GM18505 (cell line): ENCODE measurements around the gene ITPRIPL1.

Experiments
- ATAC-seq: cut with Tn5 transposase; IDR thresholded peaks from one replicate; pipeline ENCODE4 v1.9.1; 2021; ENCODE audit not compliant: unreplicated experiment
- POLR2A ChIP-seq: IDR thresholded peaks from 4 replicates; pipeline ENCODE4 v1.6.1; 2011; ENCODE audit warnings: borderline replicate concordance; ENCODE audit not compliant: insufficient read depth, insufficient read length; ENCODE audit errors: extremely low read depth

The ITPRIPL1 gene

DNA sequence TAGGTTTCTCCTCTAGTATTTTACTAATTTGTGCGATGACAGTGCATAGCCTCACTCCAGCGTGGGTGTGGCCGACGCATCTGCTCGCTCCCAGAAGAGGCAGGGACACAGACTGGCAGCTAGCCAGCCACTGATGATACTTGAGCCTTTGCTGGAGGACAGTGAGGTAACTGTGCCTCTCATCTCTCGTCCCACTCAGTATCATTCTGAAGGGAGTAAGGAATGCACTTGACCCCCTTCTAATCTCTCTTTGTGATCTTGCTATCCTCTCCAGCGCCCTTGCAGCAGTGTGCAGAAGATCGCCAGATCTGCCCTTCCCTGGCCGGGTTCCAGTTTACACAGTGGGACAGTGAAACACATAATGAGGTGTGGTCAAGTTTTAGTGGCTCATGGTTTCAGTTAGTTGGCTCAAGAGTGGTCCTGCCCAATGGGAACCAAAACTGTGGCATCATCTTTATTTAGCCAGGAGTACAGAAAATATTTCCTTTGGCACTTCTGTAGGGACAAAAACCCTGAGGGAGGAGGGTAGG lies 28.0 kb downstream of the ITPRIPL1 start:
- TF ChIP-seq POLR2A: no peak
- ATAC-seq: no peak

DNA sequence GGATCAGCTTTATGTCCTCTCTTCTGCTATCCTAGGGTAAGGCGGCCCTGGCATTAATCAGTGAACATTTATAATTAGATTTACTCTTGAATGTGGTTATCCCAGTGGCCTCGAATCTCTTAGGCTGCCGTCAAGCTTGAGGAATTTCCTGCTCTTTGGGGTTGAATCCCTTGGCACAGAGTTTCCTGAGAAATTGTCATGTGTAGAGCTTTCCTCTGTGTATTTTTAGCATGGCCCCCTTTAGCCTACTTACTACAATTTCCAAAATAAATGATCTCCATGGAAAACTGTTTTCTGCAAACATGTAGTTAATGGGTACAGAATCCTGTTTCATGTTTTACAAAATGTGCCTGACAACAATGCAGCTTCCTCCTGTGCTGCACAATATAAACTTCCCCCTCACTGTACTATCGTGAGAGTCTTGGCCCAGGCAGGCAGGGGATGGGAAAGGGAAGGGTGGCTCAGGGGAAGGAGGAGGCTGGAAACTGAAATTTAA lies 28.5 kb downstream of the ITPRIPL1 start:
- no peak for ATAC-seq
- no peak for TF ChIP-seq POLR2A

DNA sequence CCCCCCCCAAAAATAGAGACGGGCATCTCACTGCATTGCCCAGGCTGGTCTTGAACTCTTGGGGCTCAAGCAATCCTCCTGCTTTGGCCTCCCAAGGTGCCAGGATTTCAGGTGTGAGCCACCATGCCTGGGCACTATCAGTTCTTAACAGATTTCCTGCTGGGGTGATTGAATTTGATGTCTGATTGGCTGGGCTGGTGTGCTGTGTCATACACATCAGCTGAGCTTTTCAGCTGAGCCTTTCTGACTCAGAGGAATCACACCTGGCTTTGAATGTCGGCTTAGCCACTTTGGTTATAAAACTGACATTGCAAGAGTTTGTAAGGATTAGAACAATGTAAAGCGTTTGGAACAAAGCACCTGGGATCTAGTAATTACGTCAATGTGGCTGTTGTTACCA lies 29.4 kb downstream of the ITPRIPL1 start:
- ATAC-seq: no peak
- no peak for TF ChIP-seq POLR2A

DNA sequence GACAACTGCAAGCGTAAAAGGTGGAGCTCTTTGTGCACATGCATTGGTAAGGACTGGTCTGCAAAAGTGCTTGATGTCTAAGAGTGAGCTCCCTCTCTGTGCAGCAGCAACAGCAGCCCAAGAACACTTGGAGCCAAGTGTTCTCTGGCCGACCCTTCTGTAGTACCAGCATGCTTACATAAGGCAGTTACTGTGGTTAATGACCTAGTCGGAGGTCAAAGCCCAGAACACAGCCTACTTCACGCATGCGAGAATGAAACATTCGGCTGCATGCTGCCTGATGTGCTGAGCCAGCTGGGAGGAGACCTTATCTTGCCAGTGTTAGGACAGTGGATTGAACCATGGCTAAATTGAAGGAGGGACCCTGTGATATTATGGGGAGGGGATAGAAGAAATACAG lies 31.8 kb downstream of the ITPRIPL1 start:
- ATAC-seq: no peak
- TF ChIP-seq POLR2A: no peak

GRCh38 chr2:96359310-96359709 lies 34.2 kb downstream of the ITPRIPL1 start:
- no peak for TF ChIP-seq POLR2A
- no peak for ATAC-seq

GRCh38 chr2:96359866-96360265 lies 34.7 kb downstream of the ITPRIPL1 start:
- no peak for TF ChIP-seq POLR2A
- no peak for ATAC-seq

GRCh38 chr2:96361751-96362150 lies 36.6 kb downstream of the ITPRIPL1 start:
- no peak for TF ChIP-seq POLR2A
- ATAC-seq: no peak

GRCh38 chr2:96369186-96369585 lies 44.1 kb downstream of the ITPRIPL1 start:
- no peak for TF ChIP-seq POLR2A
- ATAC-seq: no peak

- ATAC-seq: no peak
- TF ChIP-seq POLR2A: no peak
These were observed 49.3 kb downstream of the ITPRIPL1 start for GRCh38 chr2:96374211-96374951.
